K562 (cell line): ENCODE measurements around the gene NUP98. TPM values are rescaled to one million over a fixed set of nuclear protein-coding genes. Genes with fewer than 3 reads are reported as not detected.

Experiments
- CAMTA2 ChIP-seq: fragments of 250-450 bp; sonication (Bioruptor Pico); conservative IDR thresholded peaks from 2 replicates; pipeline ENCODE4 v1.5.1; 2022
- DDX20 ChIP-seq: fragments of 450-650 bp; IDR thresholded peaks from 2 replicates; pipeline ENCODE4 v1.6.1; 2016; ENCODE audit warnings: missing genetic modification characterization, low read depth, mild to moderate bottlenecking, missing compliant biosample characterization, moderate library complexity
- HOXB6 ChIP-seq: fragments of 250-450 bp; sonication (Bioruptor Pico); IDR thresholded peaks from 2 replicates; pipeline ENCODE4 v1.5.1; 2022; ENCODE audit warnings: mild to moderate bottlenecking, borderline replicate concordance
- MBD1 ChIP-seq: fragments of 250-450 bp; sonication (Bioruptor Pico); IDR thresholded peaks from 2 replicates; pipeline ENCODE4 v1.8.0; 2022; ENCODE audit warnings: inconsistent platforms
- NONO ChIP-seq, 2 experiments: fragments of 200-400 bp in 1 of 2; fragments of 450-650 bp in 1 of 2; formaldehyde crosslinking in 1 of 2; IDR thresholded peaks; 2 replicates each; pipeline ENCODE4 v1.6.1; 2017; ENCODE audit warnings: low read depth in 2 of 2, mild to moderate bottlenecking in 2 of 2, moderate library complexity in 2 of 2, low read length in 1 of 2
- NR2C2 ChIP-seq, 2 experiments: fragments of 200-800 bp in 1 of 2; sonication (Bioruptor generic) in 1 of 2; sonication (generic) in 1 of 2; formaldehyde crosslinking in 1 of 2; IDR thresholded peaks; 2 replicates each; pipeline versions ENCODE4 v1.6.1 to v1.8.0; 2016 to 2022; ENCODE audit warnings: mild to moderate bottlenecking in 1 of 2, missing compliant biosample characterization in 1 of 2, missing genetic modification characterization in 1 of 2, missing genetic modification reagents in 1 of 2
- RB1 ChIP-seq: fragments of 450-650 bp; IDR thresholded peaks from 2 replicates; pipeline ENCODE4 v1.6.1; 2017; ENCODE audit warnings: low read depth, mild to moderate bottlenecking
- RBM15 ChIP-seq: fragments of 200-400 bp; formaldehyde crosslinking; IDR thresholded peaks from 2 replicates; pipeline ENCODE4 v1.6.1; 2018; ENCODE audit warnings: mild to moderate bottlenecking, low read length, moderate library complexity; ENCODE audit not compliant: insufficient read depth
- SMC3 ChIP-seq: conservative IDR thresholded peaks from 2 replicates; pipeline ENCODE4 v1.6.1; 2011; ENCODE audit warnings: low read depth, low read length, improper control_type of control experiment; ENCODE audit not compliant: insufficient read depth
- SRSF1 ChIP-seq: fragments of 200-400 bp; formaldehyde crosslinking; IDR thresholded peaks from 2 replicates; pipeline ENCODE4 v1.6.1; 2017; ENCODE audit warnings: mild to moderate bottlenecking, low read depth, low read length, moderate library complexity
- ZBTB26 ChIP-seq: fragments of 450-650 bp; formaldehyde crosslinking; IDR thresholded peaks from 2 replicates; pipeline ENCODE4 v1.4.0; 2022; ENCODE audit warnings: missing genetic modification characterization
- ZBTB5 ChIP-seq: fragments of 450-650 bp; IDR thresholded peaks from 2 replicates; pipeline ENCODE4 v1.6.1; 2017; ENCODE audit warnings: antibody characterized with exemption
- ZFP30 ChIP-seq: fragments of 250-450 bp; sonication (Bioruptor Pico); IDR thresholded peaks from 2 replicates; pipeline ENCODE4 v1.8.0; 2022; ENCODE audit warnings: moderate library complexity, mild to moderate bottlenecking, inconsistent platforms, borderline replicate concordance
- ZHX1 ChIP-seq: fragments of 150-350 bp; conservative IDR thresholded peaks from 2 replicates; pipeline ENCODE4 v1.6.1; 2014; ENCODE audit warnings: low read length
- ZNF224 ChIP-seq: sonication (generic); formaldehyde crosslinking; IDR thresholded peaks from 2 replicates; pipeline ENCODE4 v1.8.0; 2022; ENCODE audit warnings: mild to moderate bottlenecking, missing genetic modification reagents
- ZNF644 ChIP-seq: fragments of 200-800 bp; sonication (Bioruptor generic); IDR thresholded peaks from 2 replicates; pipeline ENCODE4 v1.6.1; 2016; ENCODE audit warnings: low read depth, missing genetic modification characterization, missing compliant biosample characterization
- polyA plus RNA-seq, 8 experiments: library from polyadenylated mRNA; depleted of rRNA in 4 of 8; stranded (reverse) in 5 of 8; unstranded in 3 of 8; fragments of >200 nt; fragmentation: Nextera tagmentation in 2 of 8; fragmentation: Illumina TruSeq in 1 of 8; extraction: Ambion mirVana in 2 of 8; extraction: Trizol in 1 of 8; gene quantifications; 2 replicates each; pipeline versions ENCODE4 v1.2.1 to v1.2.3, GENCODE V29; 2011 to 2014; ENCODE audit warnings: inconsistent platforms in 1 of 8, missing spikeins in 1 of 8
- total RNA-seq, 7 experiments: library from RNA; depleted of rRNA in 6 of 7; stranded (reverse); fragments of >200 nt in 6 of 7; fragmentation: Illumina TruSeq in 2 of 7; extraction: Trizol in 2 of 7; gene quantifications; 2 replicates each; pipeline versions ENCODE4 v1.2.1 to v1.2.3, GENCODE V29; 2011 to 2021; ENCODE audit warnings: low replicate concordance in 1 of 7

Gene NUP98
- total and polyA plus RNA-seq, 9 of the 15 experiments (the other 6 are each of a cell fraction or from before 2014, with no cell fraction given), result 45.1 to 196 (median 130) TPM

GRCh38 chr11:3834664-3835461, 37.5 kb upstream of the NUP98 start (continued):
- 0 out of 2 replicates have a peak, but pooled peaks have one; percentile 61 for TF ChIP-seq ZHX1
- TF ChIP-seq RB1, result 0 out of 2 replicates have a peak, but pooled peaks have one; percentile 20
- no peak for TF ChIP-seq ZBTB26
- TF ChIP-seq CAMTA2 (CRISPR knock-in tag), result no peak
- TF ChIP-seq ZNF224, result no peak
- no peak for TF ChIP-seq DDX20 (tag)
- no peak for TF ChIP-seq SMC3
- no peak for TF ChIP-seq SRSF1
- TF ChIP-seq HOXB6 (CRISPR knock-in tag), result no peak
- no peak for TF ChIP-seq NR2C2 (CRISPR knock-in tag; IDR thresholded peaks at IDR 0.05)
- peak; percentile 8; the same call in 1 of the 2 replicates for TF ChIP-seq NR2C2 (tag; IDR thresholded peaks at IDR 0.05)
- TF ChIP-seq ZNF644 (tag), result no peak
- TF ChIP-seq NONO (IDR thresholded peaks at IDR 0.05; ENCODE audit: low read depth in 2 of 2, low read length in 1 of 2), result no peak
- TF ChIP-seq RBM15, result no peak
- TF ChIP-seq ZFP30 (CRISPR knock-in tag), result no peak
- TF ChIP-seq MBD1 (CRISPR knock-in tag), result no peak
- no peak; the same call in 1 of the 2 replicates for TF ChIP-seq ZBTB5
